ENCODE results near the gene MS4A6E.
"Not testable (repeated sequence)": the region's sequence is repeated elsewhere in the genome, so short reads cannot be mapped to it uniquely, and the experiment has no call there.

- TF ChIP-seq CTCF (conservative IDR thresholded peaks at IDR 0.05; ENCODE audit: low read depth, low read length); EZH2 (IDR thresholded peaks at IDR 0.05; ENCODE audit: borderline replicate concordance, low read depth, low read length, poor library complexity, severe bottlenecking): not testable (repeated sequence)
Measured at GRCh38 chr11:60301884-60302283, 25.2 kb upstream of the MS4A6E start.

All from A673 (cell line).